IPS-15b (cell line): Measurements from ENCODE around the gene ZBTB25.

Source experiments
- H3K27me3 ChIP-seq: one replicate; pipeline ENCODE4 v1.6.1; 2013; ENCODE audit warnings: low read length; ENCODE audit not compliant: control insufficient read depth, insufficient read depth
- H3K36me3 ChIP-seq: one replicate; pipeline ENCODE4 v1.6.1; 2013; ENCODE audit warnings: low read length; ENCODE audit not compliant: control insufficient read depth, insufficient read depth
- H3K4me1 ChIP-seq: one replicate; pipeline ENCODE4 v1.6.1; 2013; ENCODE audit warnings: mild to moderate bottlenecking, low read length; ENCODE audit not compliant: control insufficient read depth, insufficient read depth
- H3K4me3 ChIP-seq: one replicate; pipeline ENCODE4 v1.5.1; 2013; ENCODE audit warnings: low read depth, low read length
- H3K9ac ChIP-seq: one replicate; pipeline ENCODE4 v1.6.1; 2013; ENCODE audit warnings: low read depth, mild to moderate bottlenecking, low read length
- H3K9me3 ChIP-seq: one replicate; pipeline ENCODE4 v1.6.1; 2013; ENCODE audit warnings: mild to moderate bottlenecking, low read length; ENCODE audit not compliant: control insufficient read depth, insufficient read depth

ZBTB25 gene

DNA sequence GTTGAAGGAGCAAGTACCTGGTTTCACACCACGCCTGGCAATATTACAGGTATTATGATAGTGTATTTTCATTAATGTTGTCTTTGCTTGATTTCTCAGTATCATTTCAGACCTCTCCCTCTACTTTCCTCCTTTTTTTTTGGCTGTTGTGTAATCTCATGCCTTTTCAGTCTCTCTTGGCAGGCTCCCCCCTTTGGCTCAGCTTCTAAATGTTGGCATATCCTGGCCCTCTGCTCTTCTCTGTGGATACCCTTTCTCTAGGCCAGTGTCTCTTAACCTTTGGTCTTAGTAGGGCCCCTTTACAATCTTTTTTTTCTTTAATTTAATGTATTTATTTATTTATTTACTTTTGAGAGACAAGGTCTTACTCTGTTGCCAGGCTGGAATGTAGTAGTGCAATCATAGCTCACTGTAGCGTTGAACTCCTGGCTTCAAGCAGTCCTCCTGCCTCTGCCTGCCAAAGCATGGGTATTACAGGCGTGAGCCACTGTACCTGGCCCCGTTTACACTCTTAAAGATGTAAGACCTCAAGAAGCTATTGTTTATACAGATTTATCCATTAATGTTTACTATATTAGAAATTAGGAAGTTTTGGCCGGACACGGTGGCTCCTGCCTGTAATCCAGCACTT, 102.7 kb downstream of the ZBTB25 start:
- no peak overlapping the region for H3K4me3 ChIP-seq
- no peaks in the 10 kb centered on the region for H3K27me3 ChIP-seq
- H3K9ac ChIP-seq = no peak overlapping the region
- H3K36me3 ChIP-seq = peaks cover 2% of the 10 kb centered on the region
- H3K4me1 ChIP-seq = no peaks in the 10 kb centered on the region
- H3K9me3 ChIP-seq = no peaks in the 10 kb centered on the region
